Fibroblast of lung (primary cell): ENCODE measurements around the gene AFF2.

Experiments
- CTCF ChIP-seq, 2 donors: IDR thresholded peaks in 1 of 2; conservative IDR thresholded peaks in 1 of 2; 1 replicate in 1 of 2; 2 replicates in 1 of 2; pipeline ENCODE4 v1.5.1; 2011 to 2012; ENCODE audit warnings: low read length in 2 of 2, control low read depth in 1 of 2, inconsistent platforms in 1 of 2, low read depth in 1 of 2, mild to moderate bottlenecking in 1 of 2
- EZH2 ChIP-seq: IDR thresholded peaks from 2 replicates; pipeline ENCODE4 v1.5.1; 2012; ENCODE audit warnings: low read length, control low read depth, mild to moderate bottlenecking; ENCODE audit errors: missing control alignments

GRCh38 chrX:148457279-148457678, 43.1 kb upstream of the AFF2 start:
- TF ChIP-seq CTCF (conservative IDR thresholded peaks at IDR 0.05 in 1 of 2, IDR thresholded peaks at IDR 0.05 in 1 of 2; ENCODE audit: low read depth in 1 of 2, low read length in 2 of 2) (no peak), EZH2 (no peak)
